CD8-positive, alpha-beta memory T cell (primary cell): ENCODE data around the gene REEP3. TPM values are rescaled to one million over a fixed set of nuclear protein-coding genes. Genes with fewer than 3 reads are reported as not detected.

ENCODE experiments used
- CTCF ChIA-PET: fragments of 350-600 bp; sonication (Branson Sonifier 250); formaldehyde crosslinking; loops from one replicate; lab custom pipeline; 2021; ENCODE audit warnings: antibody characterized with exemption; lab: Charles Lee
- POLR2A ChIA-PET: fragments of 350-600 bp; sonication (Branson Sonifier 250); formaldehyde crosslinking; loops from one replicate; lab custom pipeline; 2021; ENCODE audit warnings: antibody characterized with exemption; lab: Charles Lee
- DNase-seq, 5 donors: peaks; one replicate each; pipeline versions ENCODE4 v3.0.0 to v3.0.0-alpha.2; 2020 to 2022; ENCODE audit warnings: mixed read lengths in 1 of 5
- H3K27ac ChIP-seq: one replicate; pipeline ENCODE4 v1.7.0; 2013; ENCODE audit warnings: low read depth, mild to moderate bottlenecking, low read length, moderate library complexity
- H3K27me3 ChIP-seq: 2 replicates; pipeline ENCODE4 v1.7.0; 2013; ENCODE audit warnings: low read length, mild to moderate bottlenecking; ENCODE audit not compliant: insufficient read depth, poor library complexity, severe bottlenecking
- H3K36me3 ChIP-seq: 2 replicates; pipeline ENCODE4 v1.7.0; 2013; ENCODE audit warnings: mild to moderate bottlenecking, low read length, moderate library complexity; ENCODE audit not compliant: insufficient read depth
- H3K4me1 ChIP-seq: 2 replicates; pipeline ENCODE4 v1.7.0; 2013; ENCODE audit warnings: mild to moderate bottlenecking, low read length, moderate library complexity; ENCODE audit not compliant: insufficient read depth
- H3K4me3 ChIP-seq: 2 replicates; pipeline ENCODE4 v1.7.0; 2013; ENCODE audit warnings: mild to moderate bottlenecking, low read length
- H3K9me3 ChIP-seq: 2 replicates; pipeline ENCODE4 v1.7.0; 2013; ENCODE audit warnings: mild to moderate bottlenecking, low read length
- H3K27ac Mint-ChIP-seq, 8 donors: one replicate each; pipeline ENCODE4 v1.8.0; 2020 to 2021; ENCODE audit warnings: mixed read lengths in 8 of 8, mild to moderate bottlenecking in 6 of 8, inconsistent platforms in 3 of 8, moderate library complexity in 3 of 8
- H3K27me3 Mint-ChIP-seq, 2 donors: one replicate each; pipeline ENCODE4 v1.8.0; 2020 to 2021; ENCODE audit warnings: mixed read lengths in 2 of 2, mild to moderate bottlenecking in 1 of 2, moderate library complexity in 1 of 2
- H3K36me3 Mint-ChIP-seq, 3 donors: one replicate each; pipeline ENCODE4 v1.8.0; 2020 to 2021; ENCODE audit warnings: mixed read lengths in 3 of 3, inconsistent platforms in 1 of 3, mild to moderate bottlenecking in 1 of 3
- H3K4me1 Mint-ChIP-seq, 3 donors: one replicate each; pipeline ENCODE4 v1.8.0; 2020 to 2021; ENCODE audit warnings: mixed read lengths in 3 of 3, inconsistent platforms in 1 of 3, mild to moderate bottlenecking in 1 of 3
- H3K4me3 Mint-ChIP-seq, 7 donors: one replicate each; pipeline ENCODE4 v1.8.0; 2020 to 2021; ENCODE audit warnings: mixed read lengths in 7 of 7, mild to moderate bottlenecking in 6 of 7, moderate library complexity in 4 of 7, inconsistent platforms in 2 of 7
- H3K9me3 Mint-ChIP-seq, 5 donors: one replicate each; pipeline ENCODE4 v1.8.0; 2020 to 2022; ENCODE audit warnings: mixed read lengths in 5 of 5, mild to moderate bottlenecking in 3 of 5, moderate library complexity in 2 of 5, inconsistent platforms in 1 of 5
- polyA plus RNA-seq: library from polyadenylated mRNA; unstranded; fragments of 300-500 nt; fragmentation: Illumina TruSeq; gene quantifications from one replicate; pipeline ENCODE4 v1.2.3, GENCODE V29; 2021
- total RNA-seq, 2 experiments: library from RNA; stranded (reverse); gene quantifications; one replicate each; pipeline ENCODE4 v1.2.3, GENCODE V29; 2021

The REEP3 gene
- total and polyA plus RNA-seq, 3 experiments from 2014 or later: 7.4 to 25.5 (median 23.7) TPM

- DNase-seq: no peak
- ChIA-PET POLR2A (no interaction called here), CTCF (no interaction called here)
Observed at GRCh38 chr10:63542835-63543575, 21.8 kb downstream of the REEP3 start.

GRCh38 chr10:63543576-63543962, 22.4 kb downstream of the REEP3 start:
- CTCF ChIA-PET: no interaction called here
- no peaks in the 10 kb centered on the region for H3K27me3 Mint-ChIP-seq
- peaks cover 2 to 3% (median 3%) of the 10 kb centered on the region in 3 donors for H3K36me3 Mint-ChIP-seq

More at GRCh38 chr10:63542835-63543575, 21.8 kb downstream of the REEP3 start:
- Histone ChIP-seq H3K4me1 (no peaks in the 10 kb centered on the region), H3K27ac (no peak overlapping the region), H3K36me3 (no peaks in the 10 kb centered on the region), H3K4me3 (no peak overlapping the region), H3K9me3 (no peaks in the 10 kb centered on the region), H3K27me3 (no peaks in the 10 kb centered on the region)
- Mint-ChIP-seq H3K4me1 (peaks cover 11 to 18% (median 17%) of the 10 kb centered on the region in 3 donors), H3K36me3 (peaks cover 2 to 3% (median 3%) of the 10 kb centered on the region in 3 donors), H3K9me3 (no peaks in the 10 kb centered on the region), H3K27ac (no peak overlapping the region), H3K4me3 (no peak overlapping the region), H3K27me3 (no peaks in the 10 kb centered on the region)

GRCh38 chr10:63544418-63544817, 23.2 kb downstream of the REEP3 start:
- ChIA-PET POLR2A (no interaction called here), CTCF (no interaction called here)
- Histone ChIP-seq H3K9me3 (no peaks in the 10 kb centered on the region), H3K36me3 (no peaks in the 10 kb centered on the region), H3K27ac (no peak overlapping the region), H3K4me1 (no peaks in the 10 kb centered on the region), H3K27me3 (no peaks in the 10 kb centered on the region), H3K4me3 (no peak overlapping the region)
- H3K9me3 Mint-ChIP-seq: no peaks in the 10 kb centered on the region
- peak overlapping the region in 2 of 8 donors; percentile 13 to 54 for H3K27ac Mint-ChIP-seq
- no peak overlapping the region for H3K4me3 Mint-ChIP-seq
- H3K4me1 Mint-ChIP-seq: peaks cover 11 to 18% (median 17%) of the 10 kb centered on the region in 3 donors
- H3K36me3 Mint-ChIP-seq: peaks cover 2 to 3% (median 3%) of the 10 kb centered on the region in 3 donors
- DNase-seq: no peak
- no peaks in the 10 kb centered on the region for H3K27me3 Mint-ChIP-seq

More at GRCh38 chr10:63543576-63543962, 22.4 kb downstream of the REEP3 start:
- Mint-ChIP-seq H3K4me1 (peaks cover 11 to 18% (median 17%) of the 10 kb centered on the region in 3 donors), H3K4me3 (no peak overlapping the region), H3K9me3 (no peaks in the 10 kb centered on the region), H3K27ac (peak overlapping the region in 1 of 8 donors; percentile 41)
- Histone ChIP-seq H3K27ac (no peak overlapping the region), H3K27me3 (no peaks in the 10 kb centered on the region), H3K4me3 (no peak overlapping the region), H3K36me3 (no peaks in the 10 kb centered on the region), H3K4me1 (no peaks in the 10 kb centered on the region), H3K9me3 (no peaks in the 10 kb centered on the region)
- POLR2A ChIA-PET: no interaction called here
- DNase-seq: no peak

GRCh38 chr10:63547628-63548360, 26.6 kb downstream of the REEP3 start:
- H3K27me3 ChIP-seq: no peaks in the 10 kb centered on the region
- Mint-ChIP-seq H3K4me3 (no peak overlapping the region), H3K4me1 (peaks cover 11 to 18% (median 11%) of the 10 kb centered on the region in 3 donors), H3K27ac (no peak overlapping the region), H3K36me3 (peaks cover 2 to 3% (median 3%) of the 10 kb centered on the region in 3 donors), H3K27me3 (no peaks in the 10 kb centered on the region), H3K9me3 (no peaks in the 10 kb centered on the region)
- no peaks in the 10 kb centered on the region for H3K36me3 ChIP-seq
- no peaks in the 10 kb centered on the region for H3K4me1 ChIP-seq
- no peak overlapping the region for H3K27ac ChIP-seq
- ChIA-PET POLR2A (no interaction called here), CTCF (interaction anchor here (1.5 kb wide), 1 partner anchor 26 kb away, joined by 5 read pairs; no protein-coding TSS in a partner anchor)
- no peaks in the 10 kb centered on the region for H3K9me3 ChIP-seq
- no peak for DNase-seq
- no peak overlapping the region for H3K4me3 ChIP-seq

- H3K4me1 Mint-ChIP-seq: peaks cover 13 to 20% (median 16%) of the 10 kb centered on the region in 3 donors
- H3K4me3 ChIP-seq: no peak overlapping the region
- no peak overlapping the region for H3K4me3 Mint-ChIP-seq
- H3K9me3 Mint-ChIP-seq: no peaks in the 10 kb centered on the region
- H3K9me3 ChIP-seq: no peaks in the 10 kb centered on the region
- no peak for DNase-seq
- ChIA-PET CTCF (interaction anchor here (1.5 kb wide), 1 partner anchor 27 kb away, joined by 5 read pairs; no protein-coding TSS in a partner anchor), POLR2A (no interaction called here)
- no peaks in the 10 kb centered on the region for H3K27me3 Mint-ChIP-seq
- H3K36me3 Mint-ChIP-seq: peaks cover 2 to 5% (median 3%) of the 10 kb centered on the region in 3 donors
- H3K27ac ChIP-seq: no peak overlapping the region
- H3K4me1 ChIP-seq: no peaks in the 10 kb centered on the region
- no peak overlapping the region for H3K27ac Mint-ChIP-seq
- no peaks in the 10 kb centered on the region for H3K36me3 ChIP-seq
- H3K27me3 ChIP-seq: no peaks in the 10 kb centered on the region
Observed at GRCh38 chr10:63548860-63549259, 27.7 kb downstream of the REEP3 start.

- DNase-seq: no peak
- Histone ChIP-seq H3K27me3 (no peaks in the 10 kb centered on the region), H3K4me3 (no peak overlapping the region), H3K4me1 (peaks cover 7% of the 10 kb centered on the region), H3K36me3 (no peaks in the 10 kb centered on the region), H3K9me3 (no peaks in the 10 kb centered on the region), H3K27ac (no peak overlapping the region)
- H3K27me3 Mint-ChIP-seq: no peaks in the 10 kb centered on the region
- no peak overlapping the region for H3K4me3 Mint-ChIP-seq
- peaks cover 15 to 23% (median 19%) of the 10 kb centered on the region in 3 donors for H3K4me1 Mint-ChIP-seq
- ChIA-PET CTCF (no interaction called here), POLR2A (no interaction called here)
- H3K9me3 Mint-ChIP-seq: no peaks in the 10 kb centered on the region
- peak overlapping the region in 1 of 8 donors; percentile 74 for H3K27ac Mint-ChIP-seq
- H3K36me3 Mint-ChIP-seq: peaks cover 2 to 5% (median 3%) of the 10 kb centered on the region in 3 donors
Observed at GRCh38 chr10:63549810-63550209, 28.6 kb downstream of the REEP3 start.

- no peaks in the 10 kb centered on the region for H3K9me3 Mint-ChIP-seq
- H3K27me3 ChIP-seq: no peaks in the 10 kb centered on the region
- H3K27me3 Mint-ChIP-seq: no peaks in the 10 kb centered on the region
- no peaks in the 10 kb centered on the region for H3K9me3 ChIP-seq
- peaks cover 12% of the 10 kb centered on the region for H3K4me1 ChIP-seq
- H3K36me3 Mint-ChIP-seq: peaks cover 0 to 1% (median 0%) of the 10 kb centered on the region in 3 donors
- no peak overlapping the region for H3K4me3 Mint-ChIP-seq
- DNase-seq: no peak
- CTCF ChIA-PET: no interaction called here
- no peaks in the 10 kb centered on the region for H3K36me3 ChIP-seq
- POLR2A ChIA-PET: no interaction called here
- H3K27ac ChIP-seq: no peak overlapping the region
- H3K27ac Mint-ChIP-seq: peak overlapping the region in 1 of 8 donors; percentile 12
- H3K4me3 ChIP-seq: no peak overlapping the region
- H3K4me1 Mint-ChIP-seq: peaks cover 24 to 33% (median 29%) of the 10 kb centered on the region in 3 donors
Observed at GRCh38 chr10:63553031-63553430, 31.8 kb downstream of the REEP3 start.

GRCh38 chr10:63553473-63553872, 32.3 kb downstream of the REEP3 start:
- POLR2A ChIA-PET: no interaction called here
- Mint-ChIP-seq H3K27me3 (no peaks in the 10 kb centered on the region), H3K9me3 (no peaks in the 10 kb centered on the region), H3K36me3 (peaks cover 0 to 1% (median 0%) of the 10 kb centered on the region in 3 donors), H3K27ac (peak overlapping the region in 1 of 8 donors; percentile 18), H3K4me1 (peaks cover 24 to 33% (median 29%) of the 10 kb centered on the region in 3 donors), H3K4me3 (no peak overlapping the region)
- peaks cover 12% of the 10 kb centered on the region for H3K4me1 ChIP-seq
- no peaks in the 10 kb centered on the region for H3K36me3 ChIP-seq
- DNase-seq: no peak
- CTCF ChIA-PET: no interaction called here
- H3K27me3 ChIP-seq: no peaks in the 10 kb centered on the region
- H3K9me3 ChIP-seq: no peaks in the 10 kb centered on the region
- no peak overlapping the region for H3K27ac ChIP-seq
- H3K4me3 ChIP-seq: no peak overlapping the region
